SK-N-MC (cell line): Measurements from ENCODE around the gene GALNT4.

Source experiments
- DNase-seq: peaks from one replicate; pipeline ENCODE4 v3.0.0-alpha.2; 2011; ENCODE audit warnings: low read depth, low spot score
- H3K27ac ChIP-seq: fragments of 200-600 bp; sonication (generic); 2 replicates; pipeline ENCODE4 v1.5.1; 2016; ENCODE audit warnings: mixed run types
- H3K36me3 ChIP-seq: fragments of 200-600 bp; sonication (generic); 2 replicates; pipeline ENCODE4 v1.6.1; 2017; ENCODE audit warnings: antibody characterized with exemption, low read length, mixed read lengths; ENCODE audit not compliant: insufficient read depth
- H3K4me3 ChIP-seq: fragments of 200-600 bp; sonication (generic); 2 replicates; pipeline ENCODE4 v1.5.1; 2016
- H3K9ac ChIP-seq: fragments of 200-600 bp; sonication (generic); 2 replicates; pipeline ENCODE4 v1.8.0; 2017; ENCODE audit warnings: mixed run types, mixed read lengths; ENCODE audit not compliant: insufficient read length
- H3K9me3 ChIP-seq: fragments of 200-600 bp; sonication (generic); 2 replicates; pipeline ENCODE4 v1.6.1; 2017; ENCODE audit warnings: low read depth, mild to moderate bottlenecking, antibody characterized with exemption, low read length, moderate library complexity, mixed read lengths
- EZH2 ChIP-seq: fragments of 200-600 bp; sonication (generic); IDR thresholded peaks from one replicate; pipeline ENCODE4 v1.6.1; 2017; ENCODE audit warnings: antibody characterized with exemption
- FOXP2 ChIP-seq: optimal IDR thresholded peaks from 2 replicates; pipeline ENCODE3; 2011; ENCODE audit warnings: mild to moderate bottlenecking, moderate library complexity; ENCODE audit not compliant: insufficient read depth; ENCODE audit errors: extremely low read length, control extremely low read depth
- POLR2AphosphoS5 ChIP-seq: IDR thresholded peaks from 2 replicates; pipeline ENCODE4 v1.6.1; 2012; ENCODE audit warnings: mild to moderate bottlenecking, low read depth, low read length, borderline replicate concordance

GALNT4 gene

GRCh38 chr12:89476232-89476631 is 48.4 kb downstream of the GALNT4 start:
- TF ChIP-seq FOXP2 (no peak), EZH2 (no peak), POLR2AphosphoS5 (no peak)
- no peak for DNase-seq
- Histone ChIP-seq H3K36me3 (no peaks in the 10 kb centered on the region), H3K27ac (no peak overlapping the region), H3K9ac (no peak overlapping the region), H3K4me3 (no peak overlapping the region), H3K9me3 (no peaks in the 10 kb centered on the region)

GRCh38 chr12:89475203-89475990 is 49.2 kb downstream of the GALNT4 start:
- TF ChIP-seq EZH2 = no peak
- no peak for TF ChIP-seq FOXP2
- no peak for TF ChIP-seq POLR2AphosphoS5
- Histone ChIP-seq H3K9ac (no peak overlapping the region), H3K36me3 (no peaks in the 10 kb centered on the region), H3K27ac (no peak overlapping the region), H3K4me3 (no peak overlapping the region), H3K9me3 (no peaks in the 10 kb centered on the region)
- DNase-seq = no peak

- no peak for DNase-seq
- Histone ChIP-seq H3K9me3 (no peaks in the 10 kb centered on the region), H3K4me3 (no peak overlapping the region), H3K36me3 (no peaks in the 10 kb centered on the region), H3K27ac (no peak overlapping the region), H3K9ac (no peak overlapping the region)
- TF ChIP-seq POLR2AphosphoS5 = no peak
- TF ChIP-seq FOXP2 = no peak
- no peak for TF ChIP-seq EZH2
Observed at GRCh38 chr12:89474615-89475014, 50.0 kb downstream of the GALNT4 start.
